ENCODE measurements around the gene LMO2.

GRCh38 chr11:33926671-33927552, 35.0 kb upstream of the LMO2 start:
- no peak for TF ChIP-seq CTCF (IDR thresholded peaks at IDR 0.05)
- TF ChIP-seq POLR2A (IDR thresholded peaks at IDR 0.05): no peak
